HepG2 (cell line): ENCODE results near the gene LYRM2. TPM values are rescaled to one million over a fixed set of nuclear protein-coding genes. Genes with fewer than 3 reads are reported as not detected.

ENCODE experiments used
- ATAC-seq: fragments of 200-7000 bp; cut with Tn5 transposase; 3 replicates; pipeline ENCODE4 v1.9.1; 2020; ENCODE audit warnings: mild to moderate bottlenecking, moderate library complexity
- BruUV-seq: library from RNA; stranded (reverse); fragments of 400-500 nt; replicated peaks from 2 replicates; lab custom pipeline; 2021; lab: Mats Ljungman, UMichigan
- CTCF ChIA-PET: fragments of 300-600 bp; formaldehyde crosslinking; extraction: SDS; loops from one replicate; lab custom pipeline; 2021; ENCODE audit warnings: low total read pairs, inconsistent platforms, low intra/inter-chr PET ratio; lab: Yijun Ruan, JAX
- POLR2A ChIA-PET: fragments of 350-600 bp; sonication (Branson Sonifier 250); formaldehyde crosslinking; loops from one replicate; lab custom pipeline; 2020; ENCODE audit warnings: antibody characterized with exemption, inconsistent platforms; lab: Yijun Ruan, JAX
- DNase-seq: peaks from one replicate; pipeline ENCODE4 v3.0.0-alpha.2; 2015; ENCODE audit warnings: low spot score
- FAIRE-seq: peaks from 3 replicates; lab custom pipeline; 2011; peaks lifted over from hg19 to GRCh38; lab: Jason Lieb, UNC
- H2AFZ ChIP-seq: one replicate; pipeline ENCODE4 v1.6.1; 2011; ENCODE audit warnings: low read length, inconsistent platforms
- H3K27ac ChIP-seq: fragments of 300-600 bp; 3 replicates; pipeline ENCODE4 v1.8.0; 2011; ENCODE audit warnings: mixed run types, mild to moderate bottlenecking, mixed read lengths, low read length, inconsistent platforms; ENCODE audit not compliant: insufficient read depth; ENCODE audit errors: extremely low read length
- H3K27me3 ChIP-seq, 2 experiments: fragments of 200-600 bp in 1 of 2; 2 replicates in 1 of 2; 3 replicates in 1 of 2; pipeline versions ENCODE4 v1.6.0 to v1.8.0; 2011; ENCODE audit warnings: low read length in 2 of 2, mild to moderate bottlenecking in 2 of 2, moderate library complexity in 2 of 2, inconsistent platforms in 1 of 2; ENCODE audit not compliant: insufficient read depth in 2 of 2, control insufficient read depth in 1 of 2
- H3K36me3 ChIP-seq, 2 experiments: fragments of 200-600 bp in 1 of 2; replicated peaks in 1 of 2; 2 replicates in 1 of 2; 3 replicates in 1 of 2; pipeline versions ENCODE4 v1.5.1 to v1.8.0; 2011; ENCODE audit warnings: low read length in 2 of 2, inconsistent platforms in 1 of 2; ENCODE audit not compliant: insufficient read depth in 2 of 2, control insufficient read depth in 1 of 2
- H3K4me1 ChIP-seq: 2 replicates; pipeline ENCODE4 v1.5.1; 2012; ENCODE audit warnings: low read length, inconsistent platforms; ENCODE audit not compliant: insufficient read depth
- H3K4me2 ChIP-seq: 2 replicates; pipeline ENCODE4 v1.6.0; 2011; ENCODE audit warnings: low read depth, low read length, inconsistent platforms
- H3K4me3 ChIP-seq, 3 experiments: fragments of 200-600 bp in 1 of 3; sonication (generic), shearing (Covaris generic) in 1 of 3; replicated peaks in 1 of 3; 2 replicates each; pipeline ENCODE4 v1.5.1; 2011 to 2016; ENCODE audit warnings: low read length in 3 of 3, inconsistent platforms in 2 of 3, low read depth in 2 of 3, mild to moderate bottlenecking in 2 of 3, control low read depth in 1 of 3, mixed read lengths in 1 of 3; ENCODE audit not compliant: insufficient read depth in 1 of 3
- H3K79me2 ChIP-seq: one replicate; pipeline ENCODE4 v1.6.1; 2011; ENCODE audit warnings: low read length, inconsistent platforms; ENCODE audit not compliant: insufficient read depth
- H3K9ac ChIP-seq: 2 replicates; pipeline ENCODE4 v1.6.0; 2011; ENCODE audit warnings: mild to moderate bottlenecking, low read depth, low read length, inconsistent platforms; ENCODE audit not compliant: insufficient read depth
- H3K9me3 ChIP-seq: 2 replicates; pipeline ENCODE4 v1.5.1; 2012; ENCODE audit warnings: mild to moderate bottlenecking, low read length
- H4K20me1 ChIP-seq: 2 replicates; pipeline ENCODE4 v1.6.0; 2011; ENCODE audit warnings: inconsistent platforms, mild to moderate bottlenecking, low read length, moderate library complexity; ENCODE audit not compliant: insufficient read depth
- IKZF1 ChIP-seq: fragments of 450-650 bp; IDR thresholded peaks from 2 replicates; pipeline ENCODE4 v1.7.1; 2016
- MZF1 ChIP-seq: sonication (generic); formaldehyde crosslinking; IDR thresholded peaks from 2 replicates; pipeline ENCODE4 v1.8.1; 2023; ENCODE audit warnings: mild to moderate bottlenecking, missing genetic modification reagents, borderline replicate concordance
- SCMH1 ChIP-seq: sonication (generic); formaldehyde crosslinking; IDR thresholded peaks from 2 replicates; pipeline ENCODE4 v1.9.0; 2021; ENCODE audit warnings: missing genetic modification reagents, mild to moderate bottlenecking, borderline replicate concordance
- ZNF17 ChIP-seq: sonication (generic); formaldehyde crosslinking; IDR thresholded peaks from 2 replicates; pipeline ENCODE4 v1.5.0; 2020; ENCODE audit warnings: mild to moderate bottlenecking, missing genetic modification reagents
- ZNF549 ChIP-seq: sonication (generic); formaldehyde crosslinking; IDR thresholded peaks from 2 replicates; pipeline ENCODE4 v1.5.0; 2020; ENCODE audit warnings: missing genetic modification reagents
- WGBS: methylation state at CpG from one replicate; pipeline ENCODE4 v1.1.6; 2017; ENCODE audit warnings: low lambda C conversion rate; 5-methylcytosine and 5-hydroxymethylcytosine counted together
- in situ Hi-C: cut with HindIII; loops from 2 replicates; pipeline ENCODE4 v1.10.0; 2017; ENCODE audit warnings: low pct_unique_long_range_greater_than_20kb; ENCODE audit not compliant: extremely low pct_ligation_motif_present
- intact Hi-C: fragments of 100-400 bp; cut with micrococcal nuclease; formaldehyde crosslinking; loops from one replicate; pipeline ENCODE4 v1.10.0; 2022; ENCODE audit not compliant: unreplicated experiment
- polyA plus RNA-seq, 8 experiments: library from polyadenylated mRNA; depleted of rRNA in 3 of 8; stranded (reverse) in 7 of 8; unstranded in 1 of 8; fragments of >200 nt; fragmentation: Illumina TruSeq in 4 of 8; extraction: Trizol in 4 of 8; gene quantifications; 2 replicates each; pipeline versions ENCODE4 v1.2.1 to v1.2.3, GENCODE V29; 2011 to 2016; ENCODE audit warnings: low read depth in 4 of 8, missing spikeins in 1 of 8, mixed read lengths in 1 of 8; ENCODE audit not compliant: insufficient read depth in 1 of 8
- total RNA-seq, 5 experiments: library from RNA; depleted of rRNA; stranded (reverse); fragments of >200 nt; fragmentation: Illumina TruSeq; extraction: Trizol; gene quantifications; 2 replicates each; pipeline ENCODE4 v1.2.3, GENCODE V29; 2016; ENCODE audit warnings: low read depth in 1 of 5
- TF ChIP-seq, protein P1 (sequence below): sonication (generic); formaldehyde crosslinking; IDR thresholded peaks from 2 replicates; pipeline ENCODE4 v1.8.0; 2023; ENCODE audit warnings: mild to moderate bottlenecking, missing genetic modification reagents
- TF ChIP-seq, protein P2 (sequence below): sonication (generic); formaldehyde crosslinking; IDR thresholded peaks from 2 replicates; pipeline ENCODE4 v1.5.1; 2020; ENCODE audit warnings: missing genetic modification reagents, mild to moderate bottlenecking, borderline replicate concordance
- TF ChIP-seq, protein P3 (sequence below), 2 experiments: sonication (generic) in 1 of 2; formaldehyde crosslinking in 1 of 2; IDR thresholded peaks; 2 replicates each; pipeline versions ENCODE4 v1.6.1 to v1.9.0; 2014 to 2022; ENCODE audit warnings: antibody characterized with exemption in 1 of 2, borderline replicate concordance in 1 of 2, inconsistent platforms in 1 of 2, low read depth in 1 of 2, missing genetic modification reagents in 1 of 2

The LYRM2 gene
- total and polyA plus RNA-seq, 2 of the 13 experiments (the other 11 are each of a cell fraction or from before 2014, with no cell fraction given) = 17.8 to 32.6 TPM

DNA sequence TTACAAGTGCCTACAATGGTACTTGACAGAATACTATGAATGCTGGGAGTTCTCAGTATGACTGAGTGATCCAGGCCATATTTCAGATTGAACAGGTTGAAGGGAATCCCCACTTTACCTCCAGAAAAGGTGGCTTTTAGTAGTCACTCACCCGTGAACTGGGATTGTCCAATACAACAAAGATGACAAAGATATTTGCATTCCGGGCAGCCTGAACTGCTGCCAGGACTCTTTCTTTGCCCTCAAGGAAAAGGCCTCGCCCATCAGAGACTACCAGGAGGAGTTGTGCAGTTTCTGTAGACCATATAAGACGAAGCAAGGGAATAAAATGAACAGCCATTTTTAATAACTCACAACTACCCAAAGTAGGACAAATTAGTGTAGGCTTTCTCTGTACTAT lies 6.3 kb upstream of the LYRM2 start:
- DNase-seq (no peak), ATAC-seq (no peak), FAIRE-seq (no peak)
- peaks cover 19 to 71% of the 10 kb centered on the region in 2 experiments for H3K36me3 ChIP-seq
- in situ Hi-C loops = no loop called here
- H4K20me1 ChIP-seq = no peaks in the 10 kb centered on the region
- no TSS peak for BruUV-seq
- no peak overlapping the region for H3K4me2 ChIP-seq
- no peak overlapping the region for H3K4me3 ChIP-seq
- POLR2A ChIA-PET = no interaction called here
- H3K4me1 ChIP-seq = peaks cover under 1% of the 10 kb centered on the region
- no peak overlapping the region for H3K27ac ChIP-seq
- 100% methylated on average over 4 of the region's 4 CpGs for WGBS
- no peaks in the 10 kb centered on the region for H3K27me3 ChIP-seq
- H3K9ac ChIP-seq = no peak overlapping the region
- TF ChIP-seq, protein P1, sequence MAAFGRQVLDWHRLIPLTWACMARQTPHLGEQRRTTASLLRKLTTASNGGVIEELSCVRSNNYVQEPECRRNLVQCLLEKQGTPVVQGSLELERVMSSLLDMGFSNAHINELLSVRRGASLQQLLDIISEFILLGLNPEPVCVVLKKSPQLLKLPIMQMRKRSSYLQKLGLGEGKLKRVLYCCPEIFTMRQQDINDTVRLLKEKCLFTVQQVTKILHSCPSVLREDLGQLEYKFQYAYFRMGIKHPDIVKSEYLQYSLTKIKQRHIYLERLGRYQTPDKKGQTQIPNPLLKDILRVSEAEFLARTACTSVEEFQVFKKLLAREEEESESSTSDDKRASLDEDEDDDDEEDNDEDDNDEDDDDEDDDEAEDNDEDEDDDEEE (CRISPR knock-in tag) = no peak
- TF ChIP-seq ZNF17 (CRISPR knock-in tag) = no peak
- no peak for TF ChIP-seq MZF1 (CRISPR knock-in tag)
- TF ChIP-seq, protein P2, sequence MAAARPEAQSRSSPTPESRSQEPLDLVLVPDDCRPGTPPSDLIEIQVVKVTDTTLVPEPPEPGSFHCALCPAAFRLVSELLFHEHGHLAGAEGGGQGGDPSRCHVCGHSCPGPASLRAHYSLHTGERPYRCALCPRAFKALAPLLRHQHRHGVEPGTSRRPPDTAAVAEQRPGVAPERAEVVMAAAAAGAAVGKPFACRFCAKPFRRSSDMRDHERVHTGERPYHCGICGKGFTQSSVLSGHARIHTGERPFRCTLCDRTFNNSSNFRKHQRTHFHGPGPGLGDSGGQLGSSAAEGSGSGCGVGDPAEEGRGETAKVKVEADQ (CRISPR knock-in tag) = no peak
- TF ChIP-seq ZNF549 (CRISPR knock-in tag) = no peak
- no peak for TF ChIP-seq IKZF1
- TF ChIP-seq, protein P3, sequence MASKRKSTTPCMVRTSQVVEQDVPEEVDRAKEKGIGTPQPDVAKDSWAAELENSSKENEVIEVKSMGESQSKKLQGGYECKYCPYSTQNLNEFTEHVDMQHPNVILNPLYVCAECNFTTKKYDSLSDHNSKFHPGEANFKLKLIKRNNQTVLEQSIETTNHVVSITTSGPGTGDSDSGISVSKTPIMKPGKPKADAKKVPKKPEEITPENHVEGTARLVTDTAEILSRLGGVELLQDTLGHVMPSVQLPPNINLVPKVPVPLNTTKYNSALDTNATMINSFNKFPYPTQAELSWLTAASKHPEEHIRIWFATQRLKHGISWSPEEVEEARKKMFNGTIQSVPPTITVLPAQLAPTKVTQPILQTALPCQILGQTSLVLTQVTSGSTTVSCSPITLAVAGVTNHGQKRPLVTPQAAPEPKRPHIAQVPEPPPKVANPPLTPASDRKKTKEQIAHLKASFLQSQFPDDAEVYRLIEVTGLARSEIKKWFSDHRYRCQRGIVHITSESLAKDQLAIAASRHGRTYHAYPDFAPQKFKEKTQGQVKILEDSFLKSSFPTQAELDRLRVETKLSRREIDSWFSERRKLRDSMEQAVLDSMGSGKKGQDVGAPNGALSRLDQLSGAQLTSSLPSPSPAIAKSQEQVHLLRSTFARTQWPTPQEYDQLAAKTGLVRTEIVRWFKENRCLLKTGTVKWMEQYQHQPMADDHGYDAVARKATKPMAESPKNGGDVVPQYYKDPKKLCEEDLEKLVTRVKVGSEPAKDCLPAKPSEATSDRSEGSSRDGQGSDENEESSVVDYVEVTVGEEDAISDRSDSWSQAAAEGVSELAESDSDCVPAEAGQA (IDR thresholded peaks at IDR 0.05; ENCODE audit: low read depth) = no peak
- TF ChIP-seq, protein P3 (CRISPR knock-in tag; IDR thresholded peaks at IDR 0.05; ENCODE audit: borderline replicate concordance) = no peak
- TF ChIP-seq SCMH1 (CRISPR knock-in tag) = no peak
- intact Hi-C loops = no loop called here
- H3K79me2 ChIP-seq = peaks cover 2% of the 10 kb centered on the region
- CTCF ChIA-PET = no interaction called here
- H3K9me3 ChIP-seq = no peaks in the 10 kb centered on the region
- no peak overlapping the region for H2AFZ ChIP-seq
